ENCODE data around the gene MAST2. TPM values are rescaled to one million over a fixed set of nuclear protein-coding genes. Genes with fewer than 3 reads are reported as not detected.
A peak's percentile ranks its signal among the peaks of the same experiment; 100 is the strongest.

MAST2 gene
- total and polyA plus RNA-seq, 2 of the 13 experiments (the other 11 are each of a cell fraction or from before 2014, with no cell fraction given), result 15.3 to 23.0 TPM

DNA sequence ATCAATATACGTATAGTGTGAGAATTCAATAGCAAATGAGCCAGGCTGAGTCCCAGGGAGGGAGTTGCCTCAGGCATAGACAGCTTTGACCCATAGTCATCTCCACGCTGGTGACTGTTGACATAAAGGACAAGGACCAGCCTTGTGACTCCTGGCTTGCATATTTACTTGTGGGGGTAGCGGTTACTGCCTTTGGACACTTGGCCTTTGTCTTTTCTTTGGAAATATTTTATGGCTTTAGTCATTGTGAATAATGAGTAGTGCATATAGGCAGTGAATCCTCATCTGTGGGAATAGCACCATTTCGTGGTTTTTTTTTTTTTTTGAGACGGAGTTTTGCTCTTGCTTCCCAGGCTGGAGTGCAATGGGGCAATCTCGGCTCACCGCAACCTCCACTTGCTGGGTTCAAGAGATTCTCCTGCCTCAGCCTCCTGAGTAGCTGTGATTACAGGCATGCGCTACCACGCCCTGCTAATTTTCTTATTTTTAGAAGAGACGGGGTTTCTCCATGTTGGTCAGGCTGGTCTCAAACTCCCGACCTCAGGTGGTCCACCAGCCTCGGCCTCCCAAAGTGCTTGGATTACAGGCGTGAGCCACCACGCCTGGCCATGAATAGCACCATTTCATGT is 68.9 kb downstream of the MAST2 start (continued):
- TF ChIP-seq, protein P1, sequence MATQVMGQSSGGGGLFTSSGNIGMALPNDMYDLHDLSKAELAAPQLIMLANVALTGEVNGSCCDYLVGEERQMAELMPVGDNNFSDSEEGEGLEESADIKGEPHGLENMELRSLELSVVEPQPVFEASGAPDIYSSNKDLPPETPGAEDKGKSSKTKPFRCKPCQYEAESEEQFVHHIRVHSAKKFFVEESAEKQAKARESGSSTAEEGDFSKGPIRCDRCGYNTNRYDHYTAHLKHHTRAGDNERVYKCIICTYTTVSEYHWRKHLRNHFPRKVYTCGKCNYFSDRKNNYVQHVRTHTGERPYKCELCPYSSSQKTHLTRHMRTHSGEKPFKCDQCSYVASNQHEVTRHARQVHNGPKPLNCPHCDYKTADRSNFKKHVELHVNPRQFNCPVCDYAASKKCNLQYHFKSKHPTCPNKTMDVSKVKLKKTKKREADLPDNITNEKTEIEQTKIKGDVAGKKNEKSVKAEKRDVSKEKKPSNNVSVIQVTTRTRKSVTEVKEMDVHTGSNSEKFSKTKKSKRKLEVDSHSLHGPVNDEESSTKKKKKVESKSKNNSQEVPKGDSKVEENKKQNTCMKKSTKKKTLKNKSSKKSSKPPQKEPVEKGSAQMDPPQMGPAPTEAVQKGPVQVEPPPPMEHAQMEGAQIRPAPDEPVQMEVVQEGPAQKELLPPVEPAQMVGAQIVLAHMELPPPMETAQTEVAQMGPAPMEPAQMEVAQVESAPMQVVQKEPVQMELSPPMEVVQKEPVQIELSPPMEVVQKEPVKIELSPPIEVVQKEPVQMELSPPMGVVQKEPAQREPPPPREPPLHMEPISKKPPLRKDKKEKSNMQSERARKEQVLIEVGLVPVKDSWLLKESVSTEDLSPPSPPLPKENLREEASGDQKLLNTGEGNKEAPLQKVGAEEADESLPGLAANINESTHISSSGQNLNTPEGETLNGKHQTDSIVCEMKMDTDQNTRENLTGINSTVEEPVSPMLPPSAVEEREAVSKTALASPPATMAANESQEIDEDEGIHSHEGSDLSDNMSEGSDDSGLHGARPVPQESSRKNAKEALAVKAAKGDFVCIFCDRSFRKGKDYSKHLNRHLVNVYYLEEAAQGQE (IDR thresholded peaks at IDR 0.05; ENCODE audit: borderline replicate concordance in 1 of 2, low read depth in 1 of 2, low read length in 2 of 2), result peak in 1 of 2 experiments; percentile 58; a peak in 1 of 4 replicates
- 0 out of 2 replicates have a peak, but pooled peaks have one; percentile 65 for TF ChIP-seq CBX5 (CRISPR knock-in tag; IDR thresholded peaks at IDR 0.05; ENCODE audit: borderline replicate concordance)

DNA sequence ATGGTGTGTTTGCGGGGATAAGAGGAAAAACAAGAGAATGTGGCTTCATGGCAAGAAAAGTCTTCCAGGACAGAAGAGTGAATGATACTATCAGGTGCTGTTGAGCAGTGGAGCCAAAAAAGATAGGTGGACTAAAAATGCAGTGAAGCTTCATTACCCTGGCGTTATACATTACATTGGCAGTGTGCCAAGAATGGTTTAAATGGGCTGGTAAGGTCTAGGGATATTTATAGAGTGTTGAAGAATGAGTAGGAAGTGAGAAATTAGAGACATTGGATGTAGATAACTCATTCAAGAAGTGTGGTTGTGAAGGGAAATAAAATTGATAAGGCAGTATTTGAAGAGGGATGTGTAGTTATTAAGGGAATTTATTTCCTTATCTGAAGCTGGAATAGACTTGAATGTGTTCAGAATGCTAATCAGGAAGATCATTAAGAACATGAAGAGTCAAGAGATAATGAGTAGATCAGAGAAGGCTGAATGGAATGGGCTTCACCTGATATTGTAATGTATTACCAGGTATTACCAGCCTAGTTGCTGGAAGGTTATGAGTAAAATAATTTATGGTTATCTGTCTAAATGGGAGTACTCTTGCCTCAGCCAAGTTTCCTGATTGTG is 72.7 kb downstream of the MAST2 start:
- no peak overlapping the region for H3K9ac ChIP-seq (ENCODE audit: insufficient read depth, low read depth, low read length)
- H3K27ac ChIP-seq (ENCODE audit: extremely low read length, insufficient read depth, low read length), result no peak overlapping the region
- H3K36me3 ChIP-seq (replicated peaks in 1 of 2; ENCODE audit: control insufficient read depth in 1 of 2, insufficient read depth in 2 of 2, low read length in 2 of 2), result no peaks in the 10 kb centered on the region; a peak in 1 of 5 replicates
- H3K4me2 ChIP-seq (ENCODE audit: low read depth, low read length), result no peak overlapping the region
- FAIRE-seq, result no peak
- H3K27me3 ChIP-seq (ENCODE audit: control insufficient read depth in 1 of 2, insufficient read depth in 2 of 2, low read length in 2 of 2), result no peaks in the 10 kb centered on the region
- TF ChIP-seq ZNF792 (CRISPR knock-in tag; IDR thresholded peaks at IDR 0.05) (no peak), LCORL (IDR thresholded peaks at IDR 0.05) (peak; percentile 97), LCORL (CRISPR knock-in tag; IDR thresholded peaks at IDR 0.05) (no peak)
- in situ Hi-C loops (cut with HindIII; ENCODE audit: extremely low pct_ligation_motif_present, low pct_unique_long_range_greater_than_20kb), result loop anchor here (5.0 kb wide), 1 partner anchor 49 kb away; no protein-coding TSS in a partner anchor
- ChIA-PET POLR2A (interaction anchor here (1.1 kb wide), 1 partner anchor 188 kb away, joined by 3 read pairs; no protein-coding TSS in a partner anchor), CTCF (ENCODE audit: low intra/inter-chr PET ratio, low total read pairs) (no interaction called here)
- H4K20me1 ChIP-seq (ENCODE audit: insufficient read depth, low read length), result no peaks in the 10 kb centered on the region
- ATAC-seq, result no peak
- DNase-seq (ENCODE audit: low spot score), result no peak
- 96% methylated on average over 2 of the region's 2 CpGs for WGBS (ENCODE audit: low lambda C conversion rate)
- no peak overlapping the region for H2AFZ ChIP-seq (ENCODE audit: low read length)
- H3K79me2 ChIP-seq (ENCODE audit: insufficient read depth, low read length), result peaks cover 26% of the 10 kb centered on the region
- no TSS peak for BruUV-seq (replicated peaks)
- no peak overlapping the region for H3K4me3 ChIP-seq (replicated peaks in 1 of 3; ENCODE audit: insufficient read depth in 1 of 3, low read depth in 2 of 3, low read length in 3 of 3)
- intact Hi-C loops (cut with micrococcal nuclease; ENCODE audit: unreplicated experiment), result no loop called here
- H3K9me3 ChIP-seq (ENCODE audit: low read length), result no peaks in the 10 kb centered on the region
- peaks cover 57% of the 10 kb centered on the region for H3K4me1 ChIP-seq (ENCODE audit: insufficient read depth, low read length)

Data from HepG2 (cell line).